NT2/D1 (cell line): ENCODE measurements around the gene ADIRF.

ENCODE experiments used
- DNase-seq: peaks from one replicate; pipeline ENCODE4 v3.0.0-alpha.2; 2011; ENCODE audit warnings: low read depth, low spot score
- H3K27me3 ChIP-seq: 2 replicates; pipeline ENCODE4 v1.6.0; 2011; ENCODE audit warnings: mild to moderate bottlenecking; ENCODE audit not compliant: insufficient read length, insufficient read depth
- H3K36me3 ChIP-seq: 2 replicates; pipeline ENCODE4 v1.6.1; 2011; ENCODE audit warnings: mild to moderate bottlenecking, low read length, mixed read lengths; ENCODE audit not compliant: insufficient read depth, insufficient read length
- H3K4me1 ChIP-seq: 2 replicates; pipeline ENCODE4 v1.5.1; 2011; ENCODE audit not compliant: insufficient read depth, insufficient read length
- H3K4me3 ChIP-seq: 2 replicates; pipeline ENCODE4 v1.5.1; 2011; ENCODE audit warnings: low read depth; ENCODE audit not compliant: insufficient read length
- H3K9ac ChIP-seq: 2 replicates; pipeline ENCODE4 v1.6.0; 2011; ENCODE audit warnings: low read depth; ENCODE audit not compliant: insufficient read length
- H3K9me3 ChIP-seq: 2 replicates; pipeline ENCODE4 v1.5.1; 2011; ENCODE audit warnings: mild to moderate bottlenecking, low read length; ENCODE audit not compliant: insufficient read depth
- SUZ12 ChIP-seq: IDR thresholded peaks from 2 replicates; pipeline ENCODE4 v1.6.1; 2011; ENCODE audit not compliant: insufficient read length, insufficient read depth; ENCODE audit errors: extremely low read depth
- YY1 ChIP-seq: IDR thresholded peaks from 2 replicates; pipeline ENCODE4 v1.6.1; 2011; ENCODE audit not compliant: insufficient read length, insufficient read depth
- ZNF274 ChIP-seq: IDR thresholded peaks from 2 replicates; pipeline ENCODE4 v1.6.1; 2011; ENCODE audit warnings: mild to moderate bottlenecking, low read depth, low read length

The ADIRF gene

DNA sequence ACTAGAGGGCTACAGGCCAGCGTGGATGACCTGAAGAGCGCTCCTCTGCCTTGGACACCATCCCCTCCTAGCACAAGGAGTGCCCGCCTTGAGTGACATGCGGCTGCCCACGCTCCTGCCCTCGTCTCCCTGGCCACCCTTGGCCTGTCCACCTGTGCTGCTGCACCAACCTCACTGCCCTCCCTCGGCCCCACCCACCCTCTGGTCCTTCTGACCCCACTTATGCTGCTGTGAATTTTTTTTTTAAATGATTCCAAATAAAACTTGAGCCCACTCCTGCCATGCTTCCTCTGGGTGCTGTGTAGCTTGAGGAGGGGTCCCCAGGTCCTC, 5.3 kb upstream of the ADIRF start:
- H3K4me1 ChIP-seq, result peaks cover 54% of the 10 kb centered on the region
- no peak for TF ChIP-seq ZNF274
- no peak for TF ChIP-seq YY1
- no peak for TF ChIP-seq SUZ12
- no peak overlapping the region for H3K9ac ChIP-seq

DNA sequence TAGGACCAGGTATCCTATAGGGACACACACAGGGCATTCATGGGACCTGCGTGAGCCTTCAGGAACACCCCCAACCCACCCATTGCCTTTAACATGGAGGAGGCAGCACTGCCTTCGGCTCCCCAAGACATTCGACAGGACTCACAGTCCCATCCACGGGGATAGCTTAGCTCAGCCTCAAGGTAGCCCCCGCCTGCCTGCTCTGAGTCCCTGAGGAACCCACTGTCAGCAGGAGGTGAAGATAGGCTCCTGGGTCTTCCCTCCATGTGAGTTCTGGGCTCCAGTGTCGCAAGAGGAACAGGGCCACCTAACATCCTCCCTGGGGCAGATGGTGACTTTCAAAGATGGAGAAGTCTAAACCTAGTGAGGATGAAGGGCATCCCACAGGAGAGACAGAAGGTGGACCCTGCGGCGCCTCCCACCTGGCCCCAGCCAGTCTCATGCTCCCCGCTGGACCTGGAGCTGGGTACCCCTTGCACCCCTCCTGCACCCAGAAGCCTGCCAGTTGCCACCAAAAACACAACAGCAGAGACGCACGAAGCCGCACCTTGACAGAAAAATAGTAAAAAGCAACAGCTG, 4.9 kb upstream of the ADIRF start:
- H3K9ac ChIP-seq, result no peak overlapping the region
- peaks cover 51% of the 10 kb centered on the region for H3K4me1 ChIP-seq
- no peak for DNase-seq
- H3K9me3 ChIP-seq, result no peaks in the 10 kb centered on the region
- H3K4me3 ChIP-seq, result no peak overlapping the region
- H3K27me3 ChIP-seq, result no peaks in the 10 kb centered on the region
- TF ChIP-seq ZNF274 (no peak), SUZ12 (no peak), YY1 (no peak)
- no peaks in the 10 kb centered on the region for H3K36me3 ChIP-seq

More for the DNA sequence above, 5.3 kb upstream of the ADIRF start:
- Histone ChIP-seq H3K4me3 (no peak overlapping the region), H3K9me3 (no peaks in the 10 kb centered on the region), H3K27me3 (no peaks in the 10 kb centered on the region), H3K36me3 (no peaks in the 10 kb centered on the region)
- no peak for DNase-seq

DNA sequence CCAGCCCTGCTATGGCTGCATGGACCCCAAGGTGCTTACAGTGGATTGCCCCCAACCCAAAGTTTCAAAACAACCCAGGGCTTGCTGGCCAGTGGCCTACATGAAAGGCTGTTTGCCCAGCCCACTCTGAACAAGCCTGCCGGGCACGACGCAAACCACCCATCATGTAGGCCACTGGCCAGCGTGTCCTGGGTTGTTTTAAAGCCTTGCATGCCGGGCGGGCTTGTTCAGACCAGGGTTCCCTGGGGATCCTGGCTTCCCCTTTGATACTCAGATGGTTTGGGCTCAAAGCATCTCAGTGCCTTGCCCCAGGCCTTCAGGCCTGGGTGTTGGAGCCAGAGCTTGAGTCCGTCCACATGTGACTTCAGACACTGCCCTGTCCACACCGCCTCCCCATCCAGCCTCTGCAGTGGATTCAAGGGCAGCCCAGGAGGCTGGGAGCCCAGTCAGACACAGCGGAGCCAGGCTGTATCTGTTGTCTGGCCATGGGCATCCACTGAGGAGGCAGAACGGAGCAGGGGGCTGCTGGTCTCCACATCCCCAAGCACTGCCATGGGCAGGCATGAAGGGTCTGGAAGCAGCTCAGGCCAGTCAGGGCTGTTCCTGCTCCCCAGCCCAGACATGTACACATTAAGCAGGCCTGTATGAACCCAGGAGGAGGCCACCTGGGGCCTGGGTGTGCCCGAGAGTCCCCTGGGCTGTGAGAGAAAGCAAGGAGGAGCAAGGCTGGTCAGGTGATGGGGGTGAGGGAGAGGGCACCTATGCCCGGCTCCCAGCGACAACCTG, 4.0 kb upstream of the ADIRF start:
- H3K9ac ChIP-seq, result no peak overlapping the region
- DNase-seq, result no peak

DNA sequence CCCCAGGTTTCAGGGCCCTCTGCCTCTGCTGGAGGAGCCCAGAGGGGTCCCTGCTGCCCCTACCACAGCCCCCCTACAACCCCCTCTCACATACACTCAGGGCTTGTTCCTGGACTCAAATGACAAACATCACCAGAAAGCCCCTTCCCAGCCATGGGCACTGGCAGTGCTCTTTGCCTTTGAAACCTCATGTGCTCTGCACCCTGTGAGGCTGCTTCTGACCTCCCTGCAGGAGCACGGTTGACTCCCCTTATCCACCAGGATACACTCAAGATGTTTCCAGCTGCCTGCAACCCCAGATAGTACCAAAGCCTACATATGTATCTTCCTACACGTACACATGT, 3.5 kb upstream of the ADIRF start:
- Histone ChIP-seq H3K36me3 (no peaks in the 10 kb centered on the region), H3K27me3 (no peaks in the 10 kb centered on the region), H3K4me1 (peaks cover 39% of the 10 kb centered on the region), H3K9ac (no peak overlapping the region), H3K9me3 (no peaks in the 10 kb centered on the region), H3K4me3 (no peak overlapping the region)
- no peak for TF ChIP-seq SUZ12
- no peak for TF ChIP-seq ZNF274
- TF ChIP-seq YY1, result no peak
- DNase-seq, result no peak

More for the DNA sequence above, 4.0 kb upstream of the ADIRF start:
- H3K27me3 ChIP-seq, result no peaks in the 10 kb centered on the region
- H3K9me3 ChIP-seq, result no peaks in the 10 kb centered on the region
- peaks cover 43% of the 10 kb centered on the region for H3K4me1 ChIP-seq
- H3K4me3 ChIP-seq, result no peak overlapping the region
- TF ChIP-seq ZNF274 (no peak), YY1 (no peak), SUZ12 (no peak)
- H3K36me3 ChIP-seq, result no peaks in the 10 kb centered on the region

DNA sequence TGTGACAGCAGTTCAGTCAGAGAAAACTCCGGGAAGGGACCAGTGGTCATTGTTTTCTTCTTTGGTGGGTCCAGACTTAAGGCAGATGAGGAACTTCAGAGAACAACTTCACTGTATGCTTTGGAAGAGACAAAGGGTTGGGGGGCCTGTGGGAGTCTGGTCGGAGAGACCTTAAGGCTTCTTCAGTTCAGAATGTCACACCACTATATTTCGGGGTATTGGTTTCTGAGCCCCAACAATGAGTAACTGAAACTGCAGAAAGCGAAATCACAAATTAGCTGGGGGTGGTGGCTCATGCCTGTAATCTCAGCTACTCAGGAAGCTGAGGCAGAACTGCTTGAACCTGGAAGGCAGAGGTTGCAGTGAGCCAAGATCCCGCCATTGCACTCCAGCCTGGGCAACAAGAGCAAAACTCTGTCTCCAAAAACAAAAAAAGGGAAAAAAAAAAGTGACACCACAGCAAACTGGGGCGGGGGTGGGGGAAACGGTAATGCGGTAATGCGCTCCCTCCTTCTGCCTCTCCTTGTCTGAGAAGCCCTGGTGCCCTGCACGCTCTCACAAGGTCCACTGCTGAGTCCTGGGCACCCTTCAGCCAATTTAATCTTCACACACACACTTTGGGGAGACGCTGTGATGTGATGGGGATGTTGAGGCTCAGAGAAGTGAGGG, 2.2 kb upstream of the ADIRF start:
- Histone ChIP-seq H3K9ac (peak overlapping the region; percentile 69), H3K36me3 (no peaks in the 10 kb centered on the region), H3K9me3 (no peaks in the 10 kb centered on the region), H3K27me3 (no peaks in the 10 kb centered on the region), H3K4me1 (peaks cover 30% of the 10 kb centered on the region), H3K4me3 (no peak overlapping the region)
- DNase-seq, result no peak
- TF ChIP-seq SUZ12, result no peak
- no peak for TF ChIP-seq ZNF274
- TF ChIP-seq YY1, result no peak

DNA sequence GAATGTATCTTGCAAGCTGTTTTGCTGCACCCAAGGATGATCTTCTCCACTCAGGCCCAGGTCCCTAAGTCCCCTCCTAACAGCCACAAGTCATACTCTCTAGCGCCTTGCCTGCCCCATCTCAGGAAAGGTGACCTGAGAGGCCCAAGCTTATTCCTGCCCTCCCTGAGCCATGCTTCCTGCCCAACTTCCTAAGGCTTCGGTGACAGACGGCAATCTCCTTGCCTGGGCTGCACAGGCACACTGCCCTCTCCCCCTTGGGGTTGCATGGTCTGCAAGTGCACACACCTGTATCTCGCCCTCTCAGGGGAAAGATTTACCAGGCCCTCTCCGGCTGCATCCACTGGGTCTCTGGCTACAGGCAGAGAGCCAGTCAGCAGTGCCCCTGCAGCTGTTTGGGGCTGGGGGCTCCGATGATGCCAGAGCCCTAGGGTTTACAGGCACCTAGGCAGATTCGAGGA, 771 bp upstream of the ADIRF start:
- Histone ChIP-seq H3K9ac (no peak overlapping the region), H3K4me3 (no peak overlapping the region), H3K27me3 (peaks cover 2% of the 10 kb centered on the region), H3K4me1 (peaks cover 23% of the 10 kb centered on the region), H3K9me3 (no peaks in the 10 kb centered on the region), H3K36me3 (no peaks in the 10 kb centered on the region)
- TF ChIP-seq ZNF274 (no peak), YY1 (no peak), SUZ12 (no peak)
- no peak for DNase-seq

DNA sequence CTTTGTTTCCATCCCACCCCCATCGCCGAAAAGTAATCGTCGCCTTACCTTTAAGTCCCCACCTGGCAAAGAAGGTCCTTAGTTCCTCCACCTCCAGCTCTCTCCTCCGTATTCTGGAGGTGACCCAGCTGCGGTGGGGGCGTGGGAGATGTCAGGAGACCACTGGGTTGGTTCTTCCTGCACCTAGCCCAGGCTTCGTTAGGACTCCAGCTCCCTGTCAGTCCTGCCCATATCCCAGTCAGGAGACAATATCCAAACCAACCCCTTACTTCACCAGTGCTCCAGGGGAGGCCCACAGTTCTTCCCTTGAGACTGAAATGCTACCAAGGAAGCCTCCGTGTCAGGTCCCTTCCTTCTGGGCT, 693 bp downstream of the ADIRF start:
- H3K9me3 ChIP-seq, result no peaks in the 10 kb centered on the region
- DNase-seq, result no peak
- H3K36me3 ChIP-seq, result no peaks in the 10 kb centered on the region
- peaks cover 23% of the 10 kb centered on the region for H3K4me1 ChIP-seq
- no peak overlapping the region for H3K4me3 ChIP-seq
- H3K27me3 ChIP-seq, result peaks cover 7% of the 10 kb centered on the region
- no peak for TF ChIP-seq SUZ12
- TF ChIP-seq ZNF274, result no peak
- no peak for TF ChIP-seq YY1
- peak overlapping the region; percentile 21 for H3K9ac ChIP-seq
